GM19328 (cell line): ENCODE results near the gene RNF213.
"Not testable (repeated sequence)": the region's sequence is repeated elsewhere in the genome, so short reads cannot be mapped to it uniquely, and the experiment has no call there.

ENCODE experiments used
- ATAC-seq: cut with Tn5 transposase; IDR thresholded peaks from one replicate; pipeline ENCODE4 v1.9.1; 2021; ENCODE audit warnings: mild to moderate bottlenecking, moderate library complexity; ENCODE audit not compliant: unreplicated experiment

RNF213 gene

DNA sequence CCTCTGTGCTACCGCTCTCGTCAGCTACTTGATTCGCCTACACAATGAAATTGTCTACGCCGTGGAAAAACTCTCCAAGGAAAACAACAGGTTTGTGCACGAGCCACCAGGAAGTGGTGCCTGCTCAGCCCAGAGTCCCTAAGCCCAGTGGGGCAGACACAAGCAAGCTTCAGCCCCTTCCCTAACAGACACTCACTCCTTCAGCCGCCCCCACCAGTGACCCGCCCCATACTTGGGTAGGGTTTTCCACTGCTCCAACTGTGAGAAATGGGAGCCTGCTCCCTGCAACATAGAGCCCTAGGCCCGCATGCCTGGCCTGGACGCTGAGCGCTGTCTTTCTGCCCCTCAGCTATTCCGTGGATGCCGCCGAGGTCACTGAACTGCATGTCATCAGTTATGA lies 125.7 kb downstream of the RNF213 start:
- no peak for ATAC-seq

DNA sequence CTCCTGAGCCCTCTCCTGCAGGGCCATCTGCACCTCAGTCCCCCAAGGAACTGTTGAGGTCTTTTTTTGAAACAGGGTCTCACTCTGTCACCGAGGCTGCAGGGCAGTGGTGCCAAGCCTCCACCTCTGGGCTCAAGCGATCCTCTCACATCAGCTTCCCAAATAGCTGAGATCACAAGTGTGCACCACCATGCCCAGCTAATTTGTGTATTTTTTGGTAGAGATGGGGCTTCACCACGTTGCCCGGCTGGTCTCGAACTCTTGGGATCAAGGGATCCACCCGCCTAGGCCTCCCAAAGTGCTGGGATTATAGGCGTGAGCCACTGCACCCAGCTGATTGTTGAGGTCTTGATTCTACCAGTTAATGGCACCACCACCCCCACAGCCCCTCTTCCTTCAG lies 126.4 kb downstream of the RNF213 start:
- no peak for ATAC-seq

DNA sequence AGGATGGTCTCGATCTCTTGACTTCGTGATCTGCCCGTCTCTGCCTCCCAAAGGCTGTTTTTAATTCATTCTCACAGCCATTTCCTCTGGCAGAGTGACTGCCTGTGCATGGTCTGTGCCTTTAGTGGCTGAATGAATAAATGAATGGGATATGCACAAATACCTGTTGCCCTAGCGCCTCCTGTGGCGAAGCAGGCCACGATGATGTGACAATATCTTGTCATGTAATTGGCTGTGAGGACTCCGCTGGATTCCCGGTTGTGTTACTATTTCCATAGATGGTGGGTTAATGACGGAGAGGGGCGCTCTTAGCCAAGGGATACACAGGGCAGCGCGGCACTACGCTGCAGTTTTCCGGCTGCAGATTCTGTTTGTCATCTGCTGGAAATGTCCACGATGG lies 127.5 kb downstream of the RNF213 start:
- no peak for ATAC-seq

DNA sequence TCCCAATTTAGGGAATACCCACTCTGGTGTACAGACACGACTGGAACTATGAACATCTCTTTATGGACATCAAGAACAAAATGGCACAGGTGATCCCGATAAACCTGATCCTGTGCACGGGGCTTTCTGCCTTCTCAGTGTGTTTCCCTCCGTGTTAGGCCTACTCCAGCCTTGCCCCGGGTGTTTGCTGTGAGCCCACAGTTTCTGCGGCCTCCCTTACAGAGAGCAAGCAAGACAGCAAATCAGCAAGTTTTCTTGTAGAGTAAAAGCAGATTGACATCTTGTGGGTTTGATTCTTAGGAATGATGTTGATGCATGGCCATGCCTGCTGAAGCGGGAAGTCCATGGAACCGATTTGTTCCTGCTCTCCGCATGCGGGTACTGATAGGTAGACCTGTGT lies 127.9 kb downstream of the RNF213 start:
- ATAC-seq, result no peak

DNA sequence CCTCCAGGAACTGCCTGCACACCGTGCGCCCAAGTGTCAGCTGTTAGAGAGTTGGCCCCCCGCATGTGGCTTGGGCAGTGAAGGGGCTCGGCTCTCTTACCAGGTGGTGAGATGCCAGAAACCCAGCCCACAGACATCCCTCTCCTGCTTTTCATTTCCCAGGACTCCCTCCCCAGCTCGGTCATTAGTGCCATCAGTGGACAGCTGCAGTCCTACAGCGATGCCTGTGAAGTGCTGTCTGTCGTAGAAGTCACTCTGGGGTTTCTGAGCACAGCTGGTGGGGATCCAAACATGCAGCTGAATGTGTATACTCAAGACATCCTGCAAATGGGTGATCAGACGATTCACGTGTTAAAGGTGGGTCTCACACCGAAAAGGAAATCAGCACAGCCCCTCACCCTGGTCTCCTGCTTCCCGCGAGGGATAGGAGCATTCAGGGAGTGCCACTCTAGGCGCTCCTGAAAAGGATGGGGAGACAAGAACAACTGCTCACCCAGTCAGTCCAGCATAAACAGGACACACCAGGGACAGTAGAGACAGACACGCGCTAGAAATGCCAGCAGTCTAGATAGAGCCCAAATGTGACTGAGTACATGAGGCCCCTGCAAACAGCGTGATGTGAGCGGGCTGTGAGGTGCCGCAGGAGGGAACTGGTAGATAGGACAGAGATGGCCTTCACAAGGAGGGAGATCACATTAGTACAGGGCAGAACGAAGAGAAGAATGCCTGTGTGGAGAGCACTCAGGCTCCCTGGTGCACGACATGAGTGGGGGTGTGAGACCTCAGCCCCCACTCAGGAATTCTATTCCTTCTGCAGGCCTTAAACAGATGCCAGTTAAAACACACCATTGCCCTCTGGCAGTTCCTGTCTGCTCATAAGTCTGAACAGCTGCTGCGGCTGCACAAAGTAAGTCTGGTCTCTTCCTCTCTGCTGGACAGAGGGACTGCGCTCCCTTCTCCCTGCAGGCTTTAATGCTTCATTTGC lies 128.7 kb downstream of the RNF213 start:
- no peak for ATAC-seq

DNA sequence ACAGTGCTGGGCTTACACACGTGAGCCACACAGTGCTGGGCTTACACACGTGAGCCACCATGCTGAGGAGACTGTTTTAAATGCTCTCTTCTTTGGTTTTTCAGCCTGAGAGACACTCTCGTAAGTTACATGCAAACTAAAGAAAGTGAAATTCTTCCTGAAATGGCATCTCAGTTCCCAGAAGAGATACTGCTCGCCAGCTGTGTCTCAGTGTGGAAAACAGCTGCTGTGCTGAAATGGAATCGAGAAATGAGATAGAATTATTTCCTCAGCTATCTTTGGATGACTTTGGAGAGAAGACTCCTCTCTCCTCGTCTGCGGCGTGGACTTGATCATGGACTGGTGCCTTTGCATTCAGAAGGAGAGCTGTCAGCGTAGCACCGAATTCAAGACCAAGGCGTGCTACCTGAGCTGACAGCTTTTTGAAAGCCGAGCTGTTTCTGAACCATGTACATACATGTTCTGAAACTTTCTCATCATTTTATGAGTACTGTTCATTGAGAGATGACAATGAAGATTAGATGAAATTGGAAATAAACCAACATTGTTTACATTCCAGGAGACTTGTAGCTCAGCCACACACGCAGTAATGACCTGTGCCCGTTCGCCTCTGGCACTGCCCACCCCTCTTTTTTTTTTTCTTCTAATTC lies 132.7 kb downstream of the RNF213 start:
- ATAC-seq, result no peak

DNA sequence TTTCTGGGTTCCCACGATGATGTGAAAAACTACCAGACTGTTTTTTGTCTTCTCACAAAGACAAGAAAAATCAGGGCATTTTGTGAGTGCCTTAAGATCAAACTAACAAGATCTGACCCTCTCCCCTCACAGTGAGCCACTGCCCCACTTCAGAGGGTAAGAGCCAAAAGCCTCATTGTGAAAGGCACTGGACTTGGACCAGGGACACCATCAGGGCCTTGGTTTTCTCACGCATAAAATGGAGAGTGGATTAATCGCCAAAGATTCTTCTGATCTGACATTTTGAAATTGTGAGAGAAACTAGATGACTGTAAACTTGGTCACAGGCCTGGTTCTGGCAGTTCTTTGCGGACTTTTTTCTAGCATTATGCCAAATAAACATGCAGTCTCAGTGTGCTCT lies 133.3 kb downstream of the RNF213 start:
- ATAC-seq, result no peak

DNA sequence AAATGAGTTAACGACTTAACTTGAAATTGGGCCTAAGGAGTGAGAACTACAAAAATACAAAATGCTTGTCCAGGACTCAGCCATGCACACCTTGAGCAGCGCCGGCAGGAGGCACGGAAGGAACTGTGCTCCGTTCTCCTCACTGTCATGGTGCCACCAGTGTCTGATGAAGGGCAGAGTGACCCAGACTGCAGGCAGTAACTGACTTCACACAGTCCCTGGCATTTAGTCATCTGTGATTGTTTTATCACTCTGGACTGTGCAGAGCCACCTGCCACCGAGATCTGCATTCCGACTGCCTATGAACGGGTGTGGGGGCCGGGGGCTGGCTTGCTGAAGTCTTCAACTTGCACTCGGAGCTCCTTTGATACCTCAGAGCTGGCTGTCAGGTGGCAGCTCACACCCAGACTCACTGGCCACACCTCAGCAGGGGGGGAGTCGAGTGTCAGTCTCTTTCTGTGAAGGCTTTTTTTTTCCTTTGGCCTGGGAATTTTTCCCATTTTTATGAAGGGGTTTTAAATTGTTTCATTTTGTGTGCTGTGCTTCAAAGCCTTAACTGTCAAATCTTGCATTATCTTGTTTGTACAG lies 134.1 kb downstream of the RNF213 start:
- ATAC-seq, result no peak

DNA sequence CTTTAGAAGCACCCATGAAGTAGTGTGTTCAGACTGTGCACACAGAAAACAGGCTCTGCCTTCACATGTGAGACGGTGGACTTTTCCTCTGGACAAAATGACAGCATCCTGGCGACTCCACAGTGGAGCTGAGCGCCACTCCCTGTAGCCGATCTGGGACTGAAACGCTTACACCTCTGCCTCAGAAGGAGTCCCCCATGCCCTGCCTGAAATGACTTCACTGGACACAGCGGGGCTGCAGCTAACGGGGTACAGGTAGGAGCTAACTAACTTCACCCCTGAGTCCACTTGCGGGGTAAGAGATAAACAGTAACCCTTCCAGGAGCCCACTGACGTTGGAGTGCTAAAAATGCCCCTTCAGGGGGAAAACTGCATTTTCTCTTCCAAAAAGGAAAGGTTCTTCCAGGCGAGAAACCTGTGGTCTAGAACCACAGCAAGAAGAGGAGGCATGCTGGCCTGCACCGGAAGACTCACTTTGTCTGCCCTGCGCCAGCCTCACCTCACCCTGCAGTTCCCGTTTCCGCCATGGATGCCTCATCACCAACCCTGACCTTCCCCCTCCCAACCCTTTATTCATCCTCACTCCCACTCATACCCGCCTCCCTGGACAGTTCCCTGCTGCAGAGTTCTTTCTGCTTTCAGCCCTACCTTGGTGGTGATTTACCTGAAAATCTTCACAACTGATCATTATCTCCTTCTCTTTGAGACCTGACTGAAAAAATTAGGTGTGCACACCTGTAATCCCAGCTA lies 134.9 kb downstream of the RNF213 start:
- ATAC-seq, result no peak

DNA sequence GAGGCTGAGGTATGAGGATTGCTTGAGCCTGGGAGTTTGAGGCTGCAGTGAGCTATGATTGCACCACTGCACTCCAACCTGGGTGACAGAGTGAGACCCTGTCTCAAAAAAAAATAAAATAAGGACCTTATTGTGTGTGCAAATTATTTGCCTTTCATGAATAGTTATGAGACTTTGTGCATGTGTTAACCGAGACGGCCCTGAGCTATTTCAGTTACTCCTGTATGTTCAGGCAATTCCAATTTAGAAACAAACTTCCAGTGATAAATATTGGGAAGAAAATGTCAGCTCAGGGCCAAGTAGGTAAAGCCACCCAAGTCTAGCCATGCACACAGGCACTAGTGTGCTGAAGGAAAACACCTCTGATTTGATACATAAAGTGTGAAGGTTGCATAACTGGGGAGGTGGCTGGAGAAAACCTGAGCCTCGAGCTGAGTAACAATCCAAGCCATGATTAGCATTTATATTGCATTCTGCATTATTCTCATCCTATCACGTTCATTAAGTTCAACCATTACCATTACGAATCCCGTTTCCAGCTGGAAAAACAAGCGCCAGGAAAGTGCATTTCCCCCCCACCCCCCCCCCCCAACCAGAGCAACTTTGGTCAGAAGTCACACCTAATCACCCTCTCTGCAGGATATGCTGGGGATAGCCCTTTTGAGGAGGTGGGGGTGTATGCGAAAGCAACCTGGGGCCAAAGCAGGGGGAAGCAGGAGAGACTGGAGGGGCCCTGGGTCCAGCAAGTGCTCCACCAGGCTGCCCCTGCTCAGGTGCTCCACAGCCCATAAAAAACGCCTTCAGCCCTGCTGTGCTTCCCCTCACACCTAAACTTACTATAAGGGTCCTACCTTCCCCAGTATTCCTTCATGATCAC lies 135.7 kb downstream of the RNF213 start:
- no peak for ATAC-seq

DNA sequence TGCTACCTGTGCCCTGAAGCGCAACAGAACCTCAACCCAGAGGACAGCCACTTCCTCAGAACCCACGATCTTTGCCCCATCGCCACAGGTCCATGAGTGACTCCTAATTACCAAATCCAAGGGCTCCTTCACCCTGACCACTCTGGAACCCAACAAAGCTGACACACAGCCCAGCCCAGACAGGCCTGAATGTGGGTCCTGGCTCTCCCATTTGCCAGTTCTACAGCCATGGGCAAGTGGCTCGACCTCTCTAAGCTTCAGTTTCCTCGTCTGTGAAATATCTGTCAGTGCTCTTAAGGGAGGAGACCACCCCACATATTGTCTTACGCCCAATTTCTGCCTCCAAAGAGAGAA lies 136.4 kb downstream of the RNF213 start:
- no peak for ATAC-seq

DNA sequence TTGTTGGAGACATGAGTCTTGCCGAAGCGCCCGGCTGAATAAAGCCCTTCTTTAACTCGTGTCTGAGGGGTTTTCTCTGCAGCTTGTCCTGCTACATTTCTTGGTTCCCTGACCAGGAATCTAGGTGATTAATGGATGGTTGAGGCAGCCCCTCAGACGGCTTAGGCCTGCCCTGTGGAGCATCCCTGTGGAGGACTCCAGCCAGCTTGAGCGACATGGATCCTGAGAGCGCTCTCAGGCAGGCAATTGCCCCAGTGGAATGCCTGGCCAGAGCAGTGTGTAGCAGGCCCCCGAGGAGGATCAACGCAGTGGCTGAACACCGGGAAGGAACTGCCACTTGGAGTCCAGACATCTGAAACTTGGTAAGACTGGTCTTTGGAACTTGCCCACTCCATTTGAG lies 137.0 kb downstream of the RNF213 start:
- no peak for ATAC-seq

DNA sequence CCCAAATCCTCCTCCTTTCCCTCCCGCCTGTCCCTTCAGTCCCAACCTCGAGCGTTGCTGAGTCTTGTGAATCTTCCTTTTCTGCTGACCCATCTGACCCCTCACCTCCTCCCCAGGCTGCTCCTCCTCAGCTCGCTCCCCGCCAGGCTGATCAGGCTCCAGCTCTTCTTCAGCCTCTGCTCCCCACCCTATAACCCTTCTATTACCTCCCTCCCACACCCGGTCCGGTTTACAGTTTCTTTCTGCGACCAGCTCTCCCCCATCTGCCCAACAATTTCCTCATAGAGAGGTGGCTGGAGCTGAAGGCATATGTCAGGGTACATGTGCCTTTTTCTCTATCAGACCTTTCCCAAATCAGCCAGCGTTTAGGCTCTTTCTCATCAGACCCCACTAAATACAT lies 140.4 kb downstream of the RNF213 start:
- ATAC-seq, result not testable (repeated sequence)

DNA sequence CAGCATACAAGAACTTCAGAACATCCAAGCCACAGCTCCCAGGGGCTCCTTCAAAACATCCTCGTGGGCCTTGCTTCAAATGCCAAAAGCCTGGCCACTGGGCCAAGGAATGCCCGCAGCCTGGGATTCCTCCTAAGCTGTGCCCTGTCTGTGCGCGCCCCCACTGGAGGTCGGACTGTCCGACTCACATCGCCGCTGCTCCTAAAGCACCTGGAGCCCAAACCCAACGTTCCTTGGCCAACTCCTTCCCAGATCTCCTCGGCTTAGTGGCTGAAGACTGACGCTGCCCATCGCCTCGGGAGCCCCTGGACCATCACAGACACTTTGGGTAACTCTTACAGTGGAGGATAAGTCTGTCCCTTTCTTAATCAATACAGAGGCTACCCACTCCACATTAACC lies 141.4 kb downstream of the RNF213 start:
- not testable (repeated sequence) for ATAC-seq

DNA sequence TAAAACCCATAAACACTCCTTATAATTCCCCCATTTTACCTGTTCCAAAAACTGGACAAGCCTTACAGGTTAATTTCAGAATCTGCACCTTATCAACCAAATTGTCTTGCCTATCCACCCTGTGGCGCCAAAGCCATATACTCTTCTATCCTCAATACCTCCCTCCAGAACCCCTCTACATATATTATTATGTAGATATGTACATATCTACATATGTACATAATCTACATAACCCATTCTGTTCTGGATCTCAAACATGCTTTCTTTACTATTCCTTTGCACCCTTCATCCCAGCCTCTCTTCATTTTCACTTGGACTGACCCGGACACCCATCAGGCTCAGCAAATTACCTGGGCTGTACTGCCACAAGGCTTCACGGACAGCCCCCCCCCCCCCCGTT lies 142.3 kb downstream of the RNF213 start:
- ATAC-seq, result no peak

DNA sequence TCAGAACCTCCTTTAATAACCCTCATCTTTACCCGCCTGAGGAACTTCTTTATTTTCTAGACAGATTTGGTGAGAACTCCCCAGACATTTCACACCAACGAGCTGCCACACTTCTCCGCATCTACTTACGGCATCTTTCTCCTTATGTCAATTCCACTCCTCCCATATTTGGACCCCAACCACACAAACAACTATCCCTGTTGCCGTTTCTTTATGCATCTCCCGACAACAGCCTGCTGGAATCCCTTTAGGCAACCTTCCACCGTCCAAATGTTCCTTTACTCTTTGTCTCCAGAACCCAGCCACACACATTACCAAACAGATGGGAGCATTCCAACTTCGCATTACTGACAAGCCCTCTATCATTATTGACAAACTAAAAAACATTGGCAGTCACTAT lies 145.5 kb downstream of the RNF213 start:
- ATAC-seq, result no peak

DNA sequence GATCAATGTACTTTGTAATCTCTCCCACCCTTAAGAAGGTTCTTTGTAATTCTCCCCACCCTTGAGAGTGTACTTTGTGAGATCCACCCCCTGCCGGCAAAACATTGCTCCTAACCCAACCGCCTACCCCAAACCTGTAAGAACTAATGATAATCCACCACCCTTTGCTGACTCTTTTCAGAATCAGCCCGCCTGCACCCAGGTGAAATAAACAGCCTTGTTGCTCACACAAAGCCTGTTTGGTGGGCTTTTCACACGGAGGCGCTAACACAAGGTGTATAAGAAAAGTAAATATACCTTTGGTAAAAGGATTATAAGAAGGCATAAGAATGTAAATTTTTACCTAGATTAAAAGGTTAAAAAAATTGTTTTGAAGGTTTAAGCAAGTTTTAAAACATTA lies 147.3 kb downstream of the RNF213 start:
- ATAC-seq, result not testable (repeated sequence)

DNA sequence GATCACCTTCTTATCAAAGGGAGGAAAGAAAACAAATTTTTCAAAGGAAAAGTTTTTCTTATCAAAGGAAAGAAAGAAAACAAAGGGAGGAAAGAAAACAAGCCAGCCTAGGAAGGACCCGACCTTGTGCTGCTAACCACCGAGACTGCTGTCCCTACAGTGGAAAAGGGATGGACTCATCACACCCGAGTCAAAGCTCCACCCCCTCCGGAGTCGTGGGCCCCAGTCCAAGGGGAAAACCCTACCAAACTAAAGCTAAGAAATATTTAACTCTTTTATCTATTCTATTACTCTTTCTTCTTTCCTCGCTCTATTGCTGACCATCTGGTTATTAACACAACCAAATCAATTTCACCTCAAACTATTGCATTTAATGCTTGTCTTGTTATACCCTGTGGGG lies 148.2 kb downstream of the RNF213 start:
- ATAC-seq, result no peak

DNA sequence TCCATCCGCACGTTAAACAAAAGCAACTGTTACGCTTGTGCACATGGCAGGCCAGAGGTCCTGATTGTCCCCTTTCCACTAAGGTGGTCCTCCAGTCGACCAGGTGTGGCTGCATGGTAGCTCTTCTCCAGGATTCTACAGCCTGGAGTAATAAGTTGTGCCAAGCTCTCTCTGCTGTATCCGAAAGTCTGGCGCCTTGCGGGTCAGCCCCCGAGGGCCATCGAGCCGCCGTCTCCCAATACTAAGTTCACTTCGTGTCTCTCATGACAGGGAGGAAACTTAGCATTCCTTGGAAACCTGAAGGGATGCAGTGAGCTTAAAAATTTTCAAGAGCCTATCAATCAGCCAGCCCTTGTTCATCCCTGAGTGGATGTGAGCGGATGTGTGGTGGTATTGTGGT lies 149.0 kb downstream of the RNF213 start:
- no peak for ATAC-seq

DNA sequence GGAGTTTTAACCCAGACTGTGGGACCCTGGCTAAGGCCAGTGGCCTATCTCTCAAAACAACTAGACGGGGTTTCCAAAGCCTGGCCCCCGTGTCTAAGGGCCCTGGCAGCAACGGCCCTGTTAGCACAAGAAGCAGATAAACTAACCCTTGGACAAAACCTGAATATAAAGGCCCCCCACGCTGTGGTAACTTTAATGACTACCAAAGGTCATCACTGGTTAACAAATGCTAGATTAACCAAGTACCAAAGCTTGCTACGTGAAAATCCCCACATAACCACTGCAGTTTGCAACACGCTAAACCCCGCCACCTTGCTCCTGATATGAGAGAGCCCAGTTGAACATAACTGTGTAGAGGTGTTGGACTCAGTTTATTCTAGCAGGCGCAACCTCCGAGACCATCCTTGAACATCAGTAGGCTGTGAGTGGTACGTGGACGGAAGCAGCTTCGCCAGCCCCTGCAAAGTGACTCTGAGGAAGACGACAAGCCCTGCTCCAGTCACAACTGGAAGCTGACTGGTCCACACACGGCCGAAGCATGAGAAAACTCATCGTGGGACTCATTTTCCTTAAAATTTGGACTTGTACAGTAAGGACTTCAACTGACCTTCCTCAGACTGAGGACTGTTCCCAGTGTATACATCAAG lies 149.9 kb downstream of the RNF213 start:
- ATAC-seq, result not testable (repeated sequence)
